K562 (cell line): ENCODE data around the gene IL1RAPL2.

Experiments used
- ATF4 ChIP-seq: fragments of 450-650 bp; formaldehyde crosslinking; IDR thresholded peaks from 2 replicates; pipeline ENCODE4 v1.4.0; 2022; ENCODE audit warnings: mild to moderate bottlenecking, moderate library complexity
- BCOR ChIP-seq: fragments of 450-650 bp; IDR thresholded peaks from 2 replicates; pipeline ENCODE4 v1.6.1; 2016
- CBFA2T3 ChIP-seq: fragments of 450-650 bp; IDR thresholded peaks from 2 replicates; pipeline ENCODE4 v1.6.1; 2017
- CTCF ChIP-seq, 3 experiments: IDR thresholded peaks in 2 of 3; conservative IDR thresholded peaks in 1 of 3; 2 replicates each; pipeline ENCODE4 v1.5.1; 2011 to 2012; ENCODE audit warnings: low read length in 3 of 3, mild to moderate bottlenecking in 3 of 3, control low read depth in 2 of 3, improper control_type of control experiment in 1 of 3, inconsistent platforms in 1 of 3, low read depth in 1 of 3, mixed read lengths in 1 of 3, moderate library complexity in 1 of 3; ENCODE audit not compliant: insufficient read depth in 2 of 3
- FOXK1 ChIP-seq: sonication (generic); formaldehyde crosslinking; IDR thresholded peaks from 2 replicates; pipeline ENCODE4 v1.8.0; 2022; ENCODE audit warnings: missing genetic modification reagents, mild to moderate bottlenecking, borderline replicate concordance
- GATAD2A ChIP-seq: fragments of 450-650 bp; IDR thresholded peaks from 2 replicates; pipeline ENCODE4 v1.6.1; 2017
- KLF10 ChIP-seq: fragments of 250-450 bp; sonication (Bioruptor Pico); IDR thresholded peaks from 2 replicates; pipeline ENCODE4 v1.6.1; 2021; ENCODE audit warnings: matching md5 sums
- POLR2A ChIP-seq: fragments of 450-650 bp; conservative IDR thresholded peaks from 2 replicates; pipeline ENCODE4 v1.6.1; 2016
- ZNF263 ChIP-seq: sonication (generic); formaldehyde crosslinking; IDR thresholded peaks from 2 replicates; pipeline ENCODE4 v1.8.0; 2022; ENCODE audit warnings: mild to moderate bottlenecking, missing genetic modification reagents, borderline replicate concordance
- ZNF316 ChIP-seq: fragments of 450-650 bp; IDR thresholded peaks from 2 replicates; pipeline ENCODE4 v1.6.1; 2016

GRCh38 chrX:105609530-105609929 is 1043.5 kb downstream of the IL1RAPL2 start:
- no peak for TF ChIP-seq BCOR
- TF ChIP-seq FOXK1 (CRISPR knock-in tag) = no peak
- no peak for TF ChIP-seq CBFA2T3
- TF ChIP-seq ZNF316 = no peak
- TF ChIP-seq ATF4 = no peak
- TF ChIP-seq KLF10 (CRISPR knock-in tag) = no peak
- no peak for TF ChIP-seq GATAD2A
- no peak for TF ChIP-seq CTCF (IDR thresholded peaks at IDR 0.05 in 2 of 3, conservative IDR thresholded peaks at IDR 0.05 in 1 of 3; ENCODE audit: insufficient read depth in 2 of 3, low read depth in 1 of 3, low read length in 3 of 3)
- TF ChIP-seq POLR2A = no peak
- no peak for TF ChIP-seq ZNF263
